ENCODE results near the gene PSMC1. TPM values are rescaled to one million over a fixed set of nuclear protein-coding genes. Genes with fewer than 3 reads are reported as not detected.
"Not testable (repeated sequence)": the region's sequence is repeated elsewhere in the genome, so short reads cannot be mapped to it uniquely, and the experiment has no call there.

Gene PSMC1
- total RNA-seq, result 10 to 100 TPM; 73.6 to 95.2 TPM
- 100 to 1,000 TPM; 125 to 195 TPM for polyA plus RNA-seq
- long read RNA-seq, donor 1, full-length matches to known transcripts, result 27 of 55 reads
- long read RNA-seq, donor 1, partial matches to known transcripts, result 28 of 55 reads
- long read RNA-seq, donor 1, other reads (novel, unspliced or antisense), result 0 of 55 reads
- long read RNA-seq, donor 2, full-length matches to known transcripts, result 12 of 22 reads
- long read RNA-seq, donor 2, partial matches to known transcripts, result 10 of 22 reads
- long read RNA-seq, donor 2, other reads (novel, unspliced or antisense), result 0 of 22 reads
- long read RNA-seq, donor 3, full-length matches to known transcripts, result 12 of 29 reads
- long read RNA-seq, donor 3, partial matches to known transcripts, result 17 of 29 reads
- long read RNA-seq, donor 3, other reads (novel, unspliced or antisense), result 0 of 29 reads
- long read RNA-seq, donor 4, full-length matches to known transcripts, result 12 of 31 reads
- long read RNA-seq, donor 4, partial matches to known transcripts, result 19 of 31 reads
- long read RNA-seq, donor 4, other reads (novel, unspliced or antisense), result 0 of 31 reads
- long read RNA-seq, donor 5, full-length matches to known transcripts, result 33 of 63 reads
- long read RNA-seq, donor 5, partial matches to known transcripts, result 30 of 63 reads
- long read RNA-seq, donor 5, other reads (novel, unspliced or antisense), result 0 of 63 reads

DNA sequence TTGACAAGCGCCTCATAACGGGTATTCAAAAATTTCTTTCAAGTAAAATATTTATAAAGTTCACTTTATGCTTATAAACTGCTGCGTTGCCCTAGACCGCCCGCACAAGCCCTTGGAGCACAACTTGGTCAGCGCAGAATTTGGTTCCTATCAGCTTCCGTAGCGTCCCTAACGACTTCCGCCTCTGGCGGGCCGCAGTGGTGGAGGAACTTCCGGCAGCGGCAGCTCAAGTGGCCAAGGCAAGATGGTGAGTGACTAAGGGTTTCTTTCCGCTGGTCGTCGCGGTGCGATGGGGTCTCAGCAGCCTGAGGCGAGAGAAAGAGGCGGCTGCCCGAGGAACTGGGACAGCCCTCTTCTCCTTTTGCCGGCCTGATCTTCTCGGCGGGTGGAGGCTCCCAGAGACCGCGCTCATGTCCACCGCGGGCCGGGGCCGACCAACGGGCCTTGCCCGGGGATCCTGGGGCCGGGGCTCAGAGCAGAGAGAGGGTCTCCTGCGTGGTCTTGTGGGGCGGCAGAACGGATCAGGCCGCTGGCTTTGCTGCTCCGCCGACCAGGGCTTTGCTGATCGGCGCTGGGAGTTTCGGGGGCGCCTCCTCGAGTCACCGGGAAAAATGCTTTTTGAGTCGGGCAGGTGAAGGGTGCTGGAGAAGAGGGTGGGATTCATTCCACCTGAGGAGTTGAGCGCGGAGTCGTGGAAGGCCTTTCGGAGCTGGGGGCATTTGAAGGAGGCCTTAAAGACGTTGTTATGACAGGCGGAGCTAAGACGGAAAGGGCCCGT is at the start of gene PSMC1:
Gene PSMC1, plus strand, starts transcription at position 200 of the 778 bp plus-strand sequence. Its CDS starts 45 bp downstream, at position 245.
- Histone ChIP-seq H3K4me3 (peak within 1 kb of the TSS; percentile 96), H3K27me3 (ENCODE audit: control insufficient read depth in 3 of 3, insufficient read depth in 3 of 3, low read length in 2 of 3) (peaks cover 0 to 7% (median 4%) of the 10 kb centered on the region in 3 donors), H3K4me1 (ENCODE audit: control insufficient read depth in 5 of 5, insufficient read depth in 5 of 5, low read length in 5 of 5) (peaks cover 0 to 16% (median 5%) of the 10 kb centered on the region in 5 donors), H3K9me3 (ENCODE audit: control insufficient read depth in 4 of 4, insufficient read depth in 3 of 4, low read length in 3 of 4) (no peaks in the 10 kb centered on the region), H3K36me3 (ENCODE audit: control insufficient read depth in 4 of 4, insufficient read depth in 4 of 4, low read length in 4 of 4) (peaks cover 7 to 14% (median 12%) of the 10 kb centered on the region in 4 donors), H3K9ac (ENCODE audit: insufficient read depth in 1 of 2, low read length in 2 of 2) (peak within 1 kb of the TSS; percentile 76 to 83), H3K27ac (ENCODE audit: low read depth in 1 of 2, low read length in 1 of 2) (peak within 1 kb of the TSS; percentile 86 to 91)
- no peak for TF ChIP-seq CTCF (IDR thresholded peaks at IDR 0.05; ENCODE audit: control extremely low read depth, extremely low read depth)
- DNase-seq (peak; percentile 94 to 98 (median 96)), ATAC-seq (ENCODE audit: insufficient read depth, low FRiP score) (peak; percentile 96)
- WGBS, 2 donors, result 0% methylated on average over 51 to 55 of the region's 55 CpGs

DNA sequence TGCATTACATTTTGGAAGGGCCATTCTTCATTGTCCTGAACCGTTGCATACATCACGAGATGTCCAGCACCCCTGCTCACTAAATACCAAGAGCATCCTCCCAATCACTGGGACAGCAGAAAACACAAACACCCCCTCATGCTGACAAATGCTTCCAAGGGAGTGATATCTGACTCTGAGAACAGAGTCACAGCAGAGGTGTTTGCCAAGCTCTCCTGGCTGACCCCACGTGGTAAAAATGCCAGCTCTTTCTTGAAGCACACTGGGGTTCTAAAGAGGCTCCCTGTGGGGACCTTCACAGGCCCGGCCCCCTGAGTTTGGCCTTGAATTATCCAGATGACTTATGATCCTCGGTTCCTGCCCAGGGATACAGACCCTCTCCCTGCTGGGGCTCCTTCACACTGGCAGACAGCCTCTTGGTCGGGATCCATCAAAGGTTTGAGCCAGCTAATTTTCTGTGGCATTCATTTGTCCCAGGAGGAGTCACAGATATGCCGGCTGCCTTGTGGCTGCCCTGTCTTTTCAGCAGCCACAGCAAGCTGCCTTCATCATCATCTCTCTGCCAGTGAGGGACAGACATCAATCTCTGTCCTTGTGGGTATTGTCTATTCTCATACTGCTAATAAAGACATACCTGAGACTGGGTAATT is 43.1 kb upstream of the PSMC1 start:
- no peak for DNase-seq
- ATAC-seq (ENCODE audit: insufficient read depth, low FRiP score), result no peak
- Histone ChIP-seq H3K4me1 (ENCODE audit: control insufficient read depth in 5 of 5, insufficient read depth in 5 of 5, low read length in 5 of 5) (no peaks in the 10 kb centered on the region), H3K36me3 (ENCODE audit: control insufficient read depth in 4 of 4, insufficient read depth in 4 of 4, low read length in 4 of 4) (no peaks in the 10 kb centered on the region), H3K9me3 (ENCODE audit: control insufficient read depth in 4 of 4, insufficient read depth in 3 of 4, low read length in 3 of 4) (peaks cover 0 to 11% (median under 1%) of the 10 kb centered on the region in 4 donors), H3K27me3 (ENCODE audit: control insufficient read depth in 3 of 3, insufficient read depth in 3 of 3, low read length in 2 of 3) (peaks cover 0 to 2% (median 0%) of the 10 kb centered on the region in 3 donors), H3K4me3 (no peak overlapping the region), H3K9ac (ENCODE audit: insufficient read depth in 1 of 2, low read length in 2 of 2) (no peak overlapping the region), H3K27ac (ENCODE audit: low read depth in 1 of 2, low read length in 1 of 2) (no peak overlapping the region)
- TF ChIP-seq CTCF (IDR thresholded peaks at IDR 0.05; ENCODE audit: control extremely low read depth, extremely low read depth), result no peak
- 84 to 85% methylated on average over 7 of the region's 7 CpGs for WGBS, 2 donors

GRCh38 chr14:90228478-90228877 is 27.9 kb upstream of the PSMC1 start:
- no peak for TF ChIP-seq CTCF (IDR thresholded peaks at IDR 0.05; ENCODE audit: control extremely low read depth, extremely low read depth)
- H3K36me3 ChIP-seq (ENCODE audit: control insufficient read depth in 4 of 4, insufficient read depth in 4 of 4, low read length in 4 of 4), result no peaks in the 10 kb centered on the region
- H3K9me3 ChIP-seq (ENCODE audit: control insufficient read depth in 4 of 4, insufficient read depth in 3 of 4, low read length in 3 of 4), result peaks cover 0 to 9% (median 1%) of the 10 kb centered on the region in 4 donors
- DNase-seq (no peak), ATAC-seq (ENCODE audit: insufficient read depth, low FRiP score) (no peak)
- 84 to 87% methylated on average over 4 of the region's 4 CpGs for WGBS, 2 donors
- no peaks in the 10 kb centered on the region for H3K27me3 ChIP-seq (ENCODE audit: control insufficient read depth in 3 of 3, insufficient read depth in 3 of 3, low read length in 2 of 3)
- H3K27ac ChIP-seq (ENCODE audit: low read depth in 1 of 2, low read length in 1 of 2), result no peak overlapping the region
- no peaks in the 10 kb centered on the region for H3K4me1 ChIP-seq (ENCODE audit: control insufficient read depth in 5 of 5, insufficient read depth in 5 of 5, low read length in 5 of 5)
- no peak overlapping the region for H3K9ac ChIP-seq (ENCODE audit: insufficient read depth in 1 of 2, low read length in 2 of 2)
- no peak overlapping the region for H3K4me3 ChIP-seq

GRCh38 chr14:90229942-90230341 is 26.4 kb upstream of the PSMC1 start:
- 98% methylated on average over 1 of the region's 1 CpG for WGBS, 2 donors
- H3K27ac ChIP-seq (ENCODE audit: low read depth in 1 of 2, low read length in 1 of 2); H3K4me1 ChIP-seq (ENCODE audit: control insufficient read depth in 5 of 5, insufficient read depth in 5 of 5, low read length in 5 of 5); H3K36me3 ChIP-seq (ENCODE audit: control insufficient read depth in 4 of 4, insufficient read depth in 4 of 4, low read length in 4 of 4); ATAC-seq (ENCODE audit: insufficient read depth, low FRiP score); H3K9me3 ChIP-seq (ENCODE audit: control insufficient read depth in 4 of 4, insufficient read depth in 3 of 4, low read length in 3 of 4); H3K9ac ChIP-seq (ENCODE audit: insufficient read depth in 1 of 2, low read length in 2 of 2); H3K4me3 ChIP-seq; DNase-seq; H3K27me3 ChIP-seq (ENCODE audit: control insufficient read depth in 3 of 3, insufficient read depth in 3 of 3, low read length in 2 of 3): not testable (repeated sequence)

Data from lung (tissue), 16 donors.